ENCODE results near the gene PNMA3.
"Not testable (repeated sequence)": the region's sequence is repeated elsewhere in the genome, so short reads cannot be mapped to it uniquely, and the experiment has no call there.

Gene PNMA3

DNA sequence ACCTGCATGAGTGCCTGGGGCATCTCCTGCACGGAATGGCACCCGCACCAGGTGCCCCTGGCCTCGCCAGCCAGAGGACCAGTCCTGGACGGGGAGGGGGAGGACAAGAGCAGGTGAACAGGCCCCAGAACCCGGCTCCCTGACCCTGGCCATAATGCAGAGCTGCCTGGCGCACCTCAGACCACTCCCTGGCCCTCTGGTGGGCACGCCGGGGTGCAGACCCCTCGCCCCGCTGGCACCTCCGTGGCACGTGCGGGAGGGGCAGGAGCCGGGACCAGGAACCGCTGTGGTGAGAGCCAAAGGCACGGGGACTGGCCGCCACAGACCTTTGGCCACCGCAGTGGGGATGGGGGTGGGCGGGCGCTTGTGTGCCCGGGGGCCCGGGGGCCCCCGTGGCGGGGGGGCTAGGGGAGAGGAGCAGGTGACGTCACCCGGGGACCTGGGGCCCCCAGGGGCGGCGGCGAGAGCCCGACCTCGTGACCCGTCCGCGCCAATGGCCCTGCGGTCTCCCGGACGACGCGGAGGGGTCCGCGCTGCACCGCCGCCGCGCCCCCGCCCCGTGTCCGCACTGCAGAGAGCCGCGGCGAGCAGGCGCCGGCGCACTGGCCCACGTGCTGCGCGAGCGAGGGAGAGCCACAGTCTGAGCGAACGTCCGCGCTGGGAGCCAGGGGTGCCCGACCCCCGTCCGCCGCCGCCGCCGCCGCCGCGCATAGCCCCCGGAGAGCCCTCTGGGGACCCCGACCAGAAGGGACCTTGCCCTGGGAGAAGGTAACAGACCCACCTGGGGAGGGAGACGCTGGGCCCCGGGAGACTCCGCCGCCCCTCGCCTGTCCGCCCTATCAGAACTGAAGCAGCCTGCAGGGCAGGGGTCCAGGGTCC lies at the start of gene PNMA3:
PNMA3 (plus strand) TSS at position 600 of the 879 bp plus-strand sequence. CDS start 586 bp downstream, outside the sequence.
- DNase-seq, result no peak

DNA sequence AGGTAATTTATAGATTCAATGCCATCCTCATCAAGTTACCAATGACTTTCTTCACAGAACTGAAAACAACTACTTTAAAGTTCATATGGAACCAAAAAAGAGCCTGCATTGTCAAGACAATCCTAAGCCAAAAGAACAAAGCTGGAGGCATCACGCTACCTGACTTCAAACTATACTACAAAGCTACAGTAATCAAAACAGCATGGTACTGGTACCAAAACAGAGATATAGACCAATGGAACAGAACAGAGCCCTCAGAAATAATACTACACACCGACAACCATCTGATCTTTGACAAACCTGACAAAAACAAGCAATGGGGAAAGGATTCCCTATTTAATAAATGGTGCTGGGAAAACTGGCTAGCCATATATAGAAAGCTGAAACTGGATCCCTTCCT lies 39.1 kb upstream of the PNMA3 start:
- not testable (repeated sequence) for DNase-seq

GRCh38 chrX:153019166-153019565 lies 37.1 kb upstream of the PNMA3 start:
- DNase-seq, result no peak

DNA sequence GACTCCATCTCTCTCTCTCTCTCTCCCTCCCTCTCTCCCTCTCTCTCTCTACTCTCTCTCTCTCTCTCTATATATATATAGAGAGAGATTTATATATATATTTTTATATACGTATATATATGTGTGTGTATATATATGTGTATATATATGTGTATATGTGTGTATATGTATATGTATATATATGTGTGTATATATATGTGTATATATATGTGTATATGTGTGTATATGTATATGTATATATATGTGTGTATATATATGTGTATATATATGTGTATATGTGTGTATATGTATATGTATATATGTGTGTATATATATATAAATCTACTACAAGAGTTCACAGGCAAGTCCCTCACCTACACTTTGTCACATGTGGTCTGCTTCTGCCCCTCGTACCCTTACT lies 29.8 kb upstream of the PNMA3 start:
- DNase-seq, result not testable (repeated sequence)

GRCh38 chrX:153028487-153028886 lies 27.8 kb upstream of the PNMA3 start:
- DNase-seq, result not testable (repeated sequence)

- no peak for DNase-seq
Observed at GRCh38 chrX:153029162-153029561, 27.1 kb upstream of the PNMA3 start.

- no peak for DNase-seq
Observed at GRCh38 chrX:153029875-153030274, 26.4 kb upstream of the PNMA3 start.

DNA sequence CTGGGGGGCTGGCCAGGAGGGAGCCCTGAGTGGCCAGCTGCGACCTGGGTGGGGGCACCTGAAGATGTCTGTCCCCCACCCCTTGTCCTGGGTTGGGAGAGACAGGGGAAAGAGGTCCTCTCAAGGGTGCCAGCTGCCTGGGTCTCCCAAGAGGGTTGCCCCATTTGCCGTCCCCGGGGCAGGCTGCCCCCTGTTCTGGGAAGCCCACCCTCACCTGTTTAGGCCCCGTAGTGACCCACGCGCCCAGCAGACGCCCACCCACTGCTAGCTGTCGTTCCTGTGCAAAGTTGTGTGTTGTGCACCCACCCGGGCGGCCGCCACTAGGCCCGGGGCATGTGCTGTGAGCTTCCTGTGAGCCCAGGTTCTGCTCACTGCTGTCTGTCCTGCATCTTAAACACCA lies 25.5 kb upstream of the PNMA3 start:
- DNase-seq, result no peak

- DNase-seq, result peak; percentile 4
Observed at GRCh38 chrX:153032397-153033118, 23.7 kb upstream of the PNMA3 start.

- DNase-seq, result no peak
Observed at GRCh38 chrX:153049093-153049492, 7.2 kb upstream of the PNMA3 start.

DNA sequence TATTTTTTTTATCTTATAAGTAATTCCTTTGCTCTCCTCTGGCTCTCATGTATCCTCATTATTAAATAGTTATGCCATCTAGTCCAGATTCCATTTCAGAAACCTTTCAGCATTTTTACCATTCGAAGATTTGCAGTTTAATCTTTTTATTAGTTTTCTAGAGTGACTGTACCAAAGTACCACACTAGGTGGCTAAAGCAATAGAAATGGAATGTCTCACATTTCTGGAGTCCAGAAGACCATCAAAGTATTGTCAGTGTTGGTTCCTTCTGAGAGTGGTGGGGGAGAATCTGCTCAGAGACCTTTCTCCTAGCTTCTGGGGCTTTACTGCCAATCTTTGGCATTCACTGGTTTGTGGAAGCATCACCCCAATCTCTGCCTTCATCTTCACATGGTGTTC lies 3.7 kb upstream of the PNMA3 start:
- DNase-seq, result no peak

- DNase-seq, result no peak
Observed at GRCh38 chrX:153057281-153057680, 1.0 kb downstream of the PNMA3 start.

DNA sequence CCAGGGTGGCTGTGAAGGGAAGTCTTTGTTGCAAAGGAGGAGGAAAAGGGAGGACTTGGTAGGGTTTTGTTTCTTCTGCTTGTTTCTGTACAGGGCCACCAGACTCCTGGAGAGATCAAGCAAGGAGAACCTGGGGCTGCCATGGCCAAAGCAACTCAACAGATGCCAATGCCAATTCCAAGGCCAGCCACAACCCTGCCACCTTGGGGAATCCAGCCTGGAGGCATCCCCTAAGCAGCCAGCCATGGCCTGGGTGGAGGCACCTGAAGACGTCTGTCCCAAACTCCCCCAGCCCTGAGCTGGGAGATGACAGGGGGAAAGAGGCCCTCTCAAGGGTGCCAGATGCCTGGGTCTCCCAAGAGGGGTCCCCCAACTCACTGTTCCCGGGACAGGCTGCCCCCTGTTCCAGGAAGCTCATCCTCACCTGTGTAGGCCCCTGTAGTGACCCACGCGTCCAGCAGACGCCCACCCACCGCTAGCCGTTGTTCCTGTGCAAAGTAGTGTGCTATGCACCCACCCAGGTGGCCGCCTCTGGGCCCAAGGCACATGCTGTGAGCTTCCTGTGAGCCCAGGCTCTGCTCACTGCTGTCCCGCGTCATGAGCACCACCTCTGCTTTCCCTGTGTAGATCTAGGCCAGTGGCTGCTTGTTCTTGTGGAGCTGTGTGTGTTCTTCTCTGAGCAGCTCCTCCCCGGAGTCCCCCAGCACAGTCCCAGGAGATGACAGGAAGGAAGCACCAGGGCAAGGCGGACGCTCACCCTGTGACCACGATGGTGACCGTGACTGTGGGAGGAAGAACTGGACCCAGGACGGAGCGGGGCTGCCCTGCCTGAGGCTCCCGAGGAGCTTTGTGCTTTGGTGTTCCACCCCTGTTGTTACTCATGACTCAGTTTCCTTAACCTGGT lies 3.2 kb downstream of the PNMA3 start:
- DNase-seq, result no peak

DNA sequence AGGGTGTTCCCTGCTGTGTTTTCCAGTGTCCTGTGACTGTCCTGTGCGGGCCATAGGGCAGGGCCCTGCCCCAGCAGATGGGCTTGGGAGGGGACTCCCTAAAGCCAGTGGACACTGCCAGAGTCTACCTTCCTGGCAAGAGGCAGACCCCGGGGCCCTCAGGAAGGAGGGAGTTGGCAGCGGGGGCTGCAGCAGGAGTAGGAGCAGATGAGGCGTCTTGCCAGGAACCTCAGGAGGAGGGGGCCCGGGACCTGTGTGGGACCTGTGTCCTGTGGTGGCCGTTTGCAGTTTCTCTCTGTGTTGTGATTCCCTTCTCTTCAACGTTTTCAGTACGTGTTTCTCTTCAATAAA lies 3.8 kb downstream of the PNMA3 start:
- DNase-seq, result no peak

DNA sequence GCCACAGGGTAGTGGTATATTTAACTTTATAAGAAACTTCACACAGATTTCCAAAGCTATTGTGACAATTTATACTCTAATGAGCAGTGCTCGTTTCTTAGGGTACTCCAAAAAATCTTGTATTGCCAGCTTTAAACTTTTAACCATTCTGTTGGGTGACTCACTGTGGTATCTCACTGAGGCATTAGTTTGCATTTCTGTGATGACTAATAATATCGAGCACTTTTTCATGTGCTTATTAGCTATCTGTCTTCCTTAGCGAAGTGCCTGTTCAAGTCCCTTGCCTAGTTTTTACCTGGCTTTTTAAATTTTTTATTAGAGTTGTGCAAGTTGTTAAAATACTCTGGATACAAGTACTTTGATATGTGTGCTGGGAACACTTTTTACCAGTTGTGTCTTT lies 5.5 kb downstream of the PNMA3 start:
- DNase-seq, result no peak

- DNase-seq, result no peak
Observed at GRCh38 chrX:153063315-153063714, 7.0 kb downstream of the PNMA3 start.

GRCh38 chrX:153064061-153064460 lies 7.8 kb downstream of the PNMA3 start:
- DNase-seq, result no peak

GRCh38 chrX:153065389-153065788 lies 9.1 kb downstream of the PNMA3 start:
- DNase-seq, result no peak

DNA sequence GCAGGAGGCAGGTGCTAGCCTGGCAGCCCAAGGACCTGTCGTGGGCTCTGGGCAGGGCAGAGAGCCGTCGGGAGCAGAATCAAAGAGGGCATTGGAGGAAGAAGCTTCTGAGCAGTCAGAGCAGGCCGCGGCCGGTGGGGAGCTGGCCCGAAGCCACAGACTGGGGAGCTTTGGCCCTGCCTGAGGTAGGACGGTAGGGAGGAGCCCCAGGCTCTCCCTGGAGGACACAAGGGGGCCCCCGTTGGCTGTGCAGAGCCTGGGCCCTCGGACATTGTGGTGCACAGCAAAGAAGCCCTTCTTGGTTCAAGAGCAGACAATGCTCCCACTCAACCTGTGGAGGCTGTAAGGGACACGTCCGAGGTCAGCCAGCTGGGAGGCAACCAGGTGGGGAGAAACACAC lies 10.1 kb downstream of the PNMA3 start:
- not testable (repeated sequence) for DNase-seq

GRCh38 chrX:153071909-153072583 lies 15.8 kb downstream of the PNMA3 start, which contains the start of gene PNMA6A:
TSS of gene PNMA6A (plus strand) at chrX:153072454. CDS start at chrX:153073063, 609 bp downstream.
- not testable (repeated sequence) for DNase-seq

DNA sequence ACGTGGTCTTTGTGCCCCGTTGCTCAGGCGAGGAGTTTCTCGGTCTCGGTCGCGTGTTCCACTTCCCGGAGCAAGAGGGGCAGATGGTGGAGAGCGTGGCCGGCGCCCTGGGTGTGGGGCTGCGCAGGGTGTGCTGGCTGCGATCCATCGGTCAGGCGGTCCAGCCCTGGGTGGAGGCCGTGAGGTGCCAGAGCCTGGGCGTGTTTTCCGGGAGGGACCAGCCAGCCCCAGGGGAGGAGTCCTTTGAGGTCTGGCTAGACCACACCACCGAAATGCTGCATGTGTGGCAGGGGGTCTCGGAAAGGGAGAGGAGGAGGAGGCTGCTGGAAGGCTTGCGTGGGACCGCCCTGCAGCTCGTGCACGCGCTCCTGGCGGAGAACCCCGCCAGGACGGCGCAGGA lies 17.1 kb downstream of the PNMA3 start:
- not testable (repeated sequence) for DNase-seq

GRCh38 chrX:153074262-153074899 lies 18.1 kb downstream of the PNMA3 start:
- DNase-seq, result no peak
